Naive B cell (primary cell): ENCODE data around the gene TMEM214. TPM values are rescaled to one million over a fixed set of nuclear protein-coding genes. Genes with fewer than 3 reads are reported as not detected.

ENCODE experiments used
- ATAC-seq, 2 donors: fragments of 150-1000 bp; cut with Tn5 transposase; 2 replicates each; pipeline ENCODE4 v1.10.0; 2021; ENCODE audit warnings: low read depth in 2 of 2, mild to moderate bottlenecking in 2 of 2, moderate library complexity in 2 of 2
- DNase-seq: peaks from one replicate; pipeline ENCODE4 v3.0.0; 2022
- H3K27ac Mint-ChIP-seq, 6 donors: one replicate each; pipeline ENCODE4 v1.8.0; 2020 to 2022; ENCODE audit warnings: mild to moderate bottlenecking in 6 of 6, mixed read lengths in 6 of 6, moderate library complexity in 5 of 6, inconsistent platforms in 2 of 6
- H3K27me3 Mint-ChIP-seq, 3 donors: one replicate each; pipeline ENCODE4 v1.8.0; 2021 to 2022; ENCODE audit warnings: mixed read lengths in 3 of 3, mild to moderate bottlenecking in 1 of 3
- H3K36me3 Mint-ChIP-seq, 2 donors: one replicate each; pipeline ENCODE4 v1.8.0; 2020 to 2022; ENCODE audit warnings: mixed read lengths in 2 of 2, inconsistent platforms in 1 of 2, mild to moderate bottlenecking in 1 of 2
- H3K4me1 Mint-ChIP-seq, 3 donors: one replicate each; pipeline ENCODE4 v1.8.0; 2020 to 2022; ENCODE audit warnings: mixed read lengths in 3 of 3, inconsistent platforms in 1 of 3, mild to moderate bottlenecking in 1 of 3, moderate library complexity in 1 of 3
- H3K4me3 Mint-ChIP-seq, 8 donors: one replicate each; pipeline ENCODE4 v1.8.0; 2020 to 2022; ENCODE audit warnings: mild to moderate bottlenecking in 8 of 8, mixed read lengths in 8 of 8, moderate library complexity in 8 of 8, inconsistent platforms in 2 of 8
- H3K9me3 Mint-ChIP-seq, 7 donors: one replicate each; pipeline ENCODE4 v1.8.0; 2020 to 2022; ENCODE audit warnings: mixed read lengths in 7 of 7, mild to moderate bottlenecking in 5 of 7, inconsistent platforms in 2 of 7, moderate library complexity in 1 of 7
- polyA plus RNA-seq, 6 donors: library from polyadenylated mRNA; unstranded; fragments of 300-500 nt; fragmentation: Illumina TruSeq; gene quantifications; one replicate each; pipeline ENCODE4 v1.2.3, GENCODE V29; 2021; ENCODE audit warnings: low read depth in 6 of 6

The TMEM214 gene, protein sequence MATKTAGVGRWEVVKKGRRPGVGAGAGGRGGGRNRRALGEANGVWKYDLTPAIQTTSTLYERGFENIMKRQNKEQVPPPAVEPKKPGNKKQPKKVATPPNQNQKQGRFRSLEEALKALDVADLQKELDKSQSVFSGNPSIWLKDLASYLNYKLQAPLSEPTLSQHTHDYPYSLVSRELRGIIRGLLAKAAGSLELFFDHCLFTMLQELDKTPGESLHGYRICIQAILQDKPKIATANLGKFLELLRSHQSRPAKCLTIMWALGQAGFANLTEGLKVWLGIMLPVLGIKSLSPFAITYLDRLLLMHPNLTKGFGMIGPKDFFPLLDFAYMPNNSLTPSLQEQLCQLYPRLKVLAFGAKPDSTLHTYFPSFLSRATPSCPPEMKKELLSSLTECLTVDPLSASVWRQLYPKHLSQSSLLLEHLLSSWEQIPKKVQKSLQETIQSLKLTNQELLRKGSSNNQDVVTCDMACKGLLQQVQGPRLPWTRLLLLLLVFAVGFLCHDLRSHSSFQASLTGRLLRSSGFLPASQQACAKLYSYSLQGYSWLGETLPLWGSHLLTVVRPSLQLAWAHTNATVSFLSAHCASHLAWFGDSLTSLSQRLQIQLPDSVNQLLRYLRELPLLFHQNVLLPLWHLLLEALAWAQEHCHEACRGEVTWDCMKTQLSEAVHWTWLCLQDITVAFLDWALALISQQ
- 10 to 100 TPM; 16.6 to 32.9 (median 24.6) TPM for polyA plus RNA-seq

DNA sequence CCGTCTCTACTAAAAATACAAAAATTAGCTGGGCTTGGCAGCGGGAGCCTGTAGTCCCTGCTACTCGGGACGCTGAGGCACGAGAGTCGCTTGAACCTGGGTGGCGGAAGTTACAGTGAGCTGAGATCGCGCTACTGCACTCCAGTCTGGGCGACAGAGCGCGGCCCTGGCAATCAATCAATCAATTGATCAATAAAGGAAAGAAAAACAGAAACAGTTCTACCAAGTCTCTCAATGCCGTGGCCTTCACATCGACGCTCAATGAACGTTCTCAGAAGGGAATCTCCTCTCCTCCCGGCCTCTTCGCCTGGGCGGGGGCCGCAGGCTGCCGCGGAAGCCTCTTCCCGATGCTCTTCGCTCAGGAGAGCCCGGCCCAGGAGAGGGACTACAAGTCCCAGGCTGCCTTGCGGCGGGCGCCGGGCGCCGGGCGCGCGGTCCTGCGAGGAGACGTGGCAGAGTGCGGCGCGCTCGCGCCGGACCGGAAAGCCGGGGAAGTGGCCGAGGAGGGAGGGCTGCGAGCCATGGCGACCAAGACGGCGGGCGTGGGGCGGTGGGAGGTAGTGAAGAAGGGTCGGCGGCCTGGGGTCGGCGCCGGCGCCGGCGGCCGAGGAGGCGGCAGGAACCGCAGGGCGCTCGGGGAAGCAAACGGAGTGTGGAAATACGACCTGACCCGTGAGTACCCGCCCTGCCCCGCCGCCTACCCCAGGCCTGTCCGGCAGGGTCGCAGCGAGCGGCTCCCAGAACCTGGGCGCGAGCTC lies at the start of gene TMEM214:
Gene TMEM214 (plus strand): TSS at position 471 of the 758 bp plus-strand sequence. CDS start 51 bp downstream, at position 522.
- Mint-ChIP-seq H3K9me3 (no peaks in the 10 kb centered on the region), H3K27ac (peak within 1 kb of the TSS; percentile 83 to 96 (median 94)), H3K27me3 (no peaks in the 10 kb centered on the region), H3K4me3 (peak within 1 kb of the TSS; percentile 92 to 96 (median 94)), H3K4me1 (peaks cover 20 to 54% (median 45%) of the 10 kb centered on the region in 3 donors), H3K36me3 (peaks cover 6 to 9% of the 10 kb centered on the region in 2 donors)
- DNase-seq = peak; percentile 67
- peak; percentile 96 to 97 for ATAC-seq

DNA sequence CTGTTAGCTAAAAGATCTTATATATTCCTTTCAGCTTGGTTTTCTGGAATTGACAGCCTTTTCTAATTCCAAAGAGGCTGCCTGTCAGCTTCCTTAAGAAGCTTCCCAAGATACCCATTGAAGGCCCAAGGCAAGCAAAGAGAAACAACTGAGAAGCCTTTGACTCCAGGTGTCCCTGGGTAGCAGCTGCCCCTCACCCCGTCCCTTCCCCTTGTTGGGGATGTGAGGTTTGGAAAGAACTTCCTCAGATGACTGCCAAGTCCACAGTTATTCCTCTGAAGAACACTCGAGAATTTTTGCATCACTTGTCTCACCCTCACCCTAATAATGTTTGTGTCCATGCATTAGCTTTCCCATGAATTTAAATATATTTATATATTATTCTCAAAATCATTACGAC lies 49.0 kb upstream of the TMEM214 start:
- Mint-ChIP-seq H3K36me3 (no peaks in the 10 kb centered on the region), H3K27ac (no peak overlapping the region)

DNA sequence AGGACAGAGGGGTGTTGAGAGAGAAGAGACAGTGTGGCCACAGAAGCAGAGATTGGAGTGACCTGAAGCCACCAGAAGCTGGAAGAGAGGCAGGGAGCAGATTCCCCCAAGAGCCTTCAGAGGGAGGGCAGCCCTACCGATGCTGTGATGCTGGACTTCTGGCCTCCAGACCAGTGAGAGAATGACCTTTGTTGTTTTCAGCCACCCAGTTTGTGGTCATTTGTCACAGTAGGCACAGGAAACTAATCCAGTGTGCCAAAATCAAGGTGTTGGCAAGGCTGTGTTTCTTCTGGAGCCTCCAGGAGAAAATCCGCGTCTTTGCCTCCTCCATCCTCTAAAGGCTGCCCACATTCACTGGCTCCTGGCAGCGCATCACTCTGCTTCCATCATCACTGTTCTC lies 47.0 kb upstream of the TMEM214 start:
- peak overlapping the region in 1 of 6 donors; percentile 45 for H3K27ac Mint-ChIP-seq
- DNase-seq (no peak), ATAC-seq (no peak)
- no peaks in the 10 kb centered on the region for H3K9me3 Mint-ChIP-seq
- peaks cover 9 to 21% (median 18%) of the 10 kb centered on the region in 3 donors for H3K27me3 Mint-ChIP-seq
- no peak overlapping the region for H3K4me3 Mint-ChIP-seq
- H3K4me1 Mint-ChIP-seq = no peaks in the 10 kb centered on the region
- no peaks in the 10 kb centered on the region for H3K36me3 Mint-ChIP-seq

More for the DNA sequence above, 49.0 kb upstream of the TMEM214 start:
- ATAC-seq = no peak
- Mint-ChIP-seq H3K4me1 (no peaks in the 10 kb centered on the region), H3K27me3 (peaks cover 9 to 28% (median 26%) of the 10 kb centered on the region in 3 donors), H3K4me3 (peak overlapping the region in 1 of 8 donors; percentile 10), H3K9me3 (no peaks in the 10 kb centered on the region)
- DNase-seq = no peak

DNA sequence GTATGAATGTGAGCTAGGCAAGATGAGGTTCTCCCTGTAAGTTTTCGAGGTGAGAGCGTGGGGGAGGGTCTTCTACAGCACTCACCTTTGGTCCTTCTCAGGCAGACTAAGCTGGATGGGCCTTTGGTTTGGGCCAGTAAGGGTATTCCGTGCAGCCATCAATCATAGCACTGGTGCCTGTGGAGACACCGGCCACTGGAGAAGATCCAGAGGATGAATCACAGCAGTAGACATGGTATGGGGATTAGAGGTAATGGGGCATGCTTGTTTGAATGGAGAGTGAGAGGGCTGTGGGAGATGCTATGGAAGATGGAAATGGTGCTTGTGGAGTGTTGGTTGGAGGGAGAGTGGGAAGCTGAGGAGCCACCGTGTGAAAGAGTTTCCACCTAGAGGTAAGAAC lies 46.2 kb upstream of the TMEM214 start:
- H3K9me3 Mint-ChIP-seq = no peaks in the 10 kb centered on the region
- DNase-seq (no peak), ATAC-seq (no peak)
- H3K27ac Mint-ChIP-seq = no peak overlapping the region
- no peaks in the 10 kb centered on the region for H3K4me1 Mint-ChIP-seq
- H3K36me3 Mint-ChIP-seq = no peaks in the 10 kb centered on the region
- no peak overlapping the region for H3K4me3 Mint-ChIP-seq
- H3K27me3 Mint-ChIP-seq = peaks cover 10 to 21% (median 16%) of the 10 kb centered on the region in 3 donors

DNA sequence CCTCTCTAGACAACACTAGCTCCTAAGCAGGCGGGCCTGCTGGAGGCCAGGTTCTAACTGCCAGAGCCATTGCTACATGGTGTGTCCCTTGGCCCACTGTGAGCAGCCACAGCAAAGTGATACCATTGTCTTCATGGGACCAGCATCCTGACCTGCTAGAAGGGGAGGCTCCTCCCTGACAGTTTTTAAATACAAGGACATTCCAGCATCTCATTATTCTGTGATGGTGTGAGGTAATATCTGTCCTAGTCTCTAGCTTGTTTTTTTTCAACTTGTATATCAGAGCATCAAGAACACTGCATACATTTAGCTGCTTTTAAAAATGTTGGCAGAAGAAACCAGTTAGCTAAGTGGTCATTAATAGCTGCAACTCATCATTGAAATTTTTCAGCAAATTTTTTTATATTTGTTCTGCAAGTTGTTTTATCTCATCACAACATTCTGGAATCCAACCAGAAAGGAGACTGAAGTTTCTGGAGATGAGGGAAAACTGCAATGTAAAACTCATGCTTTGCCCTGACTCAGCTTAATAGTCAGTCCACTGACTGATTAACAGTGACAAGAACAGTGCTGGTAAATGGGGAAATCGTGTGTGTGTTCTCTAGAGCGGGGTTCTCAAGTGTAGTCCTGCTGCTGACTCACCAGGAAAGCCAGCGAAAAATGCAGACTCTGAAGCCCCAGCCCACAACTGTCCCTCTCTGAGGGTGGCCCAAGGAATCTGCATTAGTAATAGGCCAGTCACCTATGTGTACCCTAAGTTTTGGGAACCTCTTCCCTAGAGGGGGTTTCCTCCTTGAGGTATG lies 44.5 kb upstream of the TMEM214 start:
- Mint-ChIP-seq H3K27ac (no peak overlapping the region), H3K36me3 (no peaks in the 10 kb centered on the region), H3K4me3 (no peak overlapping the region), H3K27me3 (peaks cover 14 to 27% (median 16%) of the 10 kb centered on the region in 3 donors), H3K9me3 (peaks cover 0 to 3% (median 0%) of the 10 kb centered on the region in 7 donors), H3K4me1 (no peaks in the 10 kb centered on the region)
- no peak for DNase-seq
- no peak for ATAC-seq

DNA sequence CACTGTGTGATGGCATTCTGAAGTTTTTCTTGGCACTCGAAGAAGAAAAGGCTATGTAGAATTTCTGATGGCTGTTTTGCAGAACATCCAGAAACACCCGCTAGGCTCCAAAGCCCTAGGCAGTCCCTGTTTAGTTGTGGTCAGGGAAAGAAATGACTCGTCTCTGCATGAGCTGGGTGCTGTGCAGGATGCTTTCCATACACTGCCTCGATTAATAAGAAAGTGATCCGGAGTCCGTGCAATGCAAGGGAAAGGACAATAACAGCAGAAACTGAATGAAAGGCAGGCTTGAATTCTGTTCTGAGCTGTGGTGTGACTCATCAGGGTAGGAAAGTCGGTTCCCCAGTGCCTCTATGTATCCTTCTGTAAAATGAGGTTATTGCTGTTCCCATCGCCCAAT lies 43.6 kb upstream of the TMEM214 start:
- no peak for ATAC-seq
- Mint-ChIP-seq H3K27me3 (peaks cover 14 to 27% (median 16%) of the 10 kb centered on the region in 3 donors), H3K9me3 (peaks cover 0 to 3% (median 0%) of the 10 kb centered on the region in 7 donors), H3K4me3 (no peak overlapping the region), H3K4me1 (no peaks in the 10 kb centered on the region), H3K27ac (no peak overlapping the region), H3K36me3 (no peaks in the 10 kb centered on the region)
- no peak for DNase-seq

DNA sequence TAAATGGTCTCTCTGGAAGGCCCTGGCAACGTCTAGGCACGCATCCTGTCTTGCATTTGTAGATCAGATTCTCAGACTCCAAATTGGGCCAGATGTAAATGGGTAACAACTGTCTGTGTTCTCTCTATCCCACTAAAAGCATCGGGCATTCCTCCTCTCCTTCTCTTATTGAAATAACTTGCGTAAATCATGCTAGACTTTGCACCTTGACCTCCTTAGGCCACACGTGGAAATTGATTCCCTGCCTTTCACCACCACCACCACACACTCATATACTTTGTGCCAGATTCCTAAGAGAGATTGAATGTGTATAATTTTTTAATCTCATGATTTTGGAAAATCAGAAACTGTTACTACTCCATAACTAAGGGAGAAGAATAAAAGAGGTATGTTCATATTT lies 41.0 kb upstream of the TMEM214 start:
- ATAC-seq (no peak), DNase-seq (no peak)
- Mint-ChIP-seq H3K4me1 (no peaks in the 10 kb centered on the region), H3K9me3 (peaks cover 0 to 3% (median 0%) of the 10 kb centered on the region in 7 donors), H3K27ac (no peak overlapping the region), H3K4me3 (no peak overlapping the region), H3K36me3 (no peaks in the 10 kb centered on the region), H3K27me3 (peaks cover 11 to 24% (median 11%) of the 10 kb centered on the region in 3 donors)

DNA sequence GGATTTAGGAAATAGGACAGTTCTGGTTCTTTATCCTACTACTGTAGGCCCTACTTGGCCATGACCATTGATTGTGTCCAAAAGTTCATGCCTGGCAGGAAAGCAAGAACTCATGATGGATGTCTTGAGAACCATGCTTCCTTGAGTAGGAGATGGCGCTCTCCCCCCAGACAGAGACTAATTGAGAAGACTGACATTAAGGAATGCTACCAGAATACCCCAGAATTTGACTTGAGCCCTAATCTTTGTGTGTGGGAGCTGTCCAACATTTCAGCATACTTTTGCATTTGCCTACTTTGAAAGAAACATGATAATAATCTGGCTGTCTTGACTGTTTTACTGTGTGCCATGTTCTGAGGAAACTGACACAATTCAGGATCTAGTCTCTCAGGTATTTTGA lies 39.0 kb upstream of the TMEM214 start:
- Mint-ChIP-seq H3K36me3 (no peaks in the 10 kb centered on the region), H3K4me1 (no peaks in the 10 kb centered on the region), H3K27me3 (peaks cover 9 to 28% (median 9%) of the 10 kb centered on the region in 3 donors), H3K27ac (no peak overlapping the region), H3K4me3 (no peak overlapping the region), H3K9me3 (peaks cover 0 to 3% (median 0%) of the 10 kb centered on the region in 7 donors)
- no peak for ATAC-seq
- no peak for DNase-seq

DNA sequence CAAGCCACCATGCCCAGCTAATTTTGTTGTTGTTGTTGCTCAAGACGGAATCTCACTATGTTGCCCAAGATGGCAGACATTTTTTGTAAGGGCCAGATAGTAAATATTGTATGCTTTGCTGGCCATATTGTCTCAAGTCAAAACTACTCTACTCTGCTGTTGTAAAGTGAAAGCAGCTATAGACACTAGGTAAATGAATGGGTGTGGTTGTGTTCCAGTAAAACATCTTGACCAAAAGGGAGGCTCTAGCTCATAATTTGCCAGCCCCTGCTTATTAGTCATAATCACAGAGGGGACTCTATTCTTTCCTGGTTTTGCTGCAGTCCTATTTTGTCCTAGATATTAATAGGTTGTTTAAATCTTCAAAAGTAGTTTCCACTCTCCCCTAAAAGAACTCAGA lies 37.8 kb upstream of the TMEM214 start:
- no peaks in the 10 kb centered on the region for H3K36me3 Mint-ChIP-seq
- peaks cover 6 to 25% (median 15%) of the 10 kb centered on the region in 3 donors for H3K27me3 Mint-ChIP-seq
- ATAC-seq (no peak), DNase-seq (no peak)
- H3K4me3 Mint-ChIP-seq = no peak overlapping the region
- peaks cover 0 to 3% (median 0%) of the 10 kb centered on the region in 7 donors for H3K9me3 Mint-ChIP-seq
- no peaks in the 10 kb centered on the region for H3K4me1 Mint-ChIP-seq
- no peak overlapping the region for H3K27ac Mint-ChIP-seq

DNA sequence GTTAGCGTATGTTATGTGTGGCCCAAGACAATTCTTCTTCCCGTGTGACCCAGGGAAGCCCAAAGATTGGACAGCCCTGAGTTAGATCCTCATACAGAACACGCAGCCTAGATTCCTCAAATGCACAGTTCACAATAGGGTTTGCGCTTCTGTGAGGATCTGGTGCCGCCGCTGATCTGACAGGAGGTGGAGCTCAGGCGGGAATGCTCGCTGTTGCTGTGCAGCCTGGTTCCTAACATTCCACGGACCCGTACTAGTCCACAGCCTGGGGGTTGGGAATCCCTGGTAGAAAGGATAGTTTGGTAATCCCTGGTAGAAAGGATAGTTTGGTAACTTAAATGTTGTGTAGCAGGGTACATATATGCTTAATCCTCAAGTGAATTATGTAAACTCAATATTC lies 35.4 kb upstream of the TMEM214 start:
- Mint-ChIP-seq H3K36me3 (no peaks in the 10 kb centered on the region), H3K4me1 (peaks cover 0 to 4% (median 0%) of the 10 kb centered on the region in 3 donors), H3K27me3 (peaks cover 5 to 25% (median 21%) of the 10 kb centered on the region in 3 donors), H3K9me3 (peaks cover 0 to 3% (median 0%) of the 10 kb centered on the region in 7 donors), H3K27ac (no peak overlapping the region), H3K4me3 (no peak overlapping the region)
- no peak for DNase-seq
- ATAC-seq = no peak

DNA sequence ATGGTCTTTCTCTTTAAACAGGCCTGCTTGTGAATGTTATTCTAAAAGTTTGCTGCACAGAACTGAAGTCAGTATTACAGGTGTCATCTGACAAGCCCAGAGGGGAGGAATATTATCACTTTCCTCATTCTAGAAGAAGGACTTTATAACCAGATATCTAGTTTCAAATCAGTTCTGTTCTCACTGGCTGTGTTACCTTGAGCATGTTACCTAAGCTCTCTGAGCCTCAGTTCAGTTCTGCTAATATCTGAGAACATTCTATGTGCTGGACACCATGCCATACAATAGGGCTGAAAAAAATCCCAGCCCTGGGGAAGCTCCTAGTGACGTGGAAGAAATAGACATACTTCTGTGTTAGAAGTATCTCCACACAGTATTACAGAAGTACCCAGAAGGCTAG lies 34.4 kb upstream of the TMEM214 start:
- H3K27ac Mint-ChIP-seq = no peak overlapping the region
- ATAC-seq (no peak), DNase-seq (no peak)
- peaks cover 9 to 22% (median 20%) of the 10 kb centered on the region in 3 donors for H3K27me3 Mint-ChIP-seq
- H3K4me3 Mint-ChIP-seq = no peak overlapping the region
- peaks cover 0 to 4% (median 0%) of the 10 kb centered on the region in 3 donors for H3K4me1 Mint-ChIP-seq
- no peaks in the 10 kb centered on the region for H3K9me3 Mint-ChIP-seq
- no peaks in the 10 kb centered on the region for H3K36me3 Mint-ChIP-seq

DNA sequence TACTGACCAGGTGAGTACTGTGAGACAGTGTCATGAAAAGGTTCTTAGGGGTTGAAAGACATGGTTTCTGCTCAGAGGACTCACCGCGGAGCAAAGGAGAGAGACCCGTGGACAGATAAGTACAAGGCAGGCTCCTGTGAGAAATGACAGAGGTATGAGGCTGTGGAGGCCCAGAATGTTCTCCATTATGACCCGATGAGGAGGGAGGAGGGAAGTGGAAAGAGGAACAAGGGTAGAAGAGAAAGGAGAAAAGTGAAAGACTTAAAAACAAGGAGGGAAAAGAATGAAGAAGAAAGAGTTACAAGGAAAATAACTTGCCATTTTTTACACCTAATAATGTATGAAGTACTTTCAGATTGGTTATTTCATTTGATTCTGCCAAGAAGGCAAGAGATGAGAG lies 32.5 kb upstream of the TMEM214 start:
- Mint-ChIP-seq H3K9me3 (no peaks in the 10 kb centered on the region), H3K36me3 (no peaks in the 10 kb centered on the region), H3K4me3 (no peak overlapping the region), H3K27ac (peak overlapping the region in 2 of 6 donors; percentile 41 to 60), H3K4me1 (peaks cover 0 to 4% (median 0%) of the 10 kb centered on the region in 3 donors), H3K27me3 (peaks cover 9 to 36% (median 33%) of the 10 kb centered on the region in 3 donors)
- DNase-seq = no peak
- ATAC-seq = no peak
